K562 (cell line): ENCODE measurements around the gene TBC1D25. TPM values are rescaled to one million over a fixed set of nuclear protein-coding genes. Genes with fewer than 3 reads are reported as not detected.

Experiments used
- ATAC-seq: fragments of 200-7000 bp; cut with Tn5 transposase; 3 replicates; pipeline ENCODE4 v1.9.1; 2020; ENCODE audit warnings: moderate library complexity
- BruUV-seq: library from RNA; stranded (reverse); fragments of 400-500 nt; replicated peaks from 2 replicates; lab custom pipeline; 2021; lab: Mats Ljungman, UMichigan
- CTCF ChIA-PET: fragments of 300-600 bp; formaldehyde crosslinking; extraction: SDS; loops from one replicate; lab custom pipeline; 2021; ENCODE audit warnings: low intra/inter-chr PET ratio; lab: Yijun Ruan, JAX
- POLR2A ChIA-PET: fragments of 300-600, 350-650 bp; sonication (Branson Sonifier 250); formaldehyde crosslinking; extraction: SDS; loops from one replicate; lab custom pipeline; 2021; ENCODE audit warnings: antibody characterized with exemption, inconsistent platforms; lab: Yijun Ruan, JAX
- DNase-seq, 4 experiments: peaks; one replicate each; pipeline versions ENCODE4 v3.0.0 to v3.0.0-alpha.2; 2011 to 2018; ENCODE audit warnings: low spot score in 3 of 4, mixed read lengths in 3 of 4; ENCODE audit errors: extremely low read depth in 1 of 4
- FAIRE-seq: peaks from 2 replicates; lab custom pipeline; 2011; peaks lifted over from hg19 to GRCh38; lab: Jason Lieb, UNC
- H2AFZ ChIP-seq: 2 replicates; pipeline ENCODE4 v1.6.0; 2011; ENCODE audit warnings: low read depth, low read length, control low read depth, inconsistent platforms
- H3K27ac ChIP-seq: fragments of 200-600 bp; 3 replicates; pipeline ENCODE4 v1.8.0; 2011; ENCODE audit warnings: low read depth, mild to moderate bottlenecking, control low read depth, inconsistent platforms, low read length, moderate library complexity, mixed read lengths; ENCODE audit errors: extremely low read depth
- H3K27me3 ChIP-seq, 2 experiments: fragments of 300-600 bp in 1 of 2; 2 replicates in 1 of 2; 3 replicates in 1 of 2; pipeline versions ENCODE4 v1.6.0 to v1.8.0; 2011; ENCODE audit warnings: inconsistent platforms in 2 of 2, low read length in 2 of 2, mild to moderate bottlenecking in 1 of 2, mixed read lengths in 1 of 2, moderate library complexity in 1 of 2; ENCODE audit not compliant: control insufficient read depth in 2 of 2, insufficient read depth in 2 of 2
- H3K36me3 ChIP-seq: fragments of 300-600 bp; 3 replicates; pipeline ENCODE4 v1.8.0; 2011; ENCODE audit warnings: mild to moderate bottlenecking, low read length, inconsistent platforms; ENCODE audit not compliant: control insufficient read depth, insufficient read depth
- H3K4me1 ChIP-seq, 2 experiments: fragments of 200-600 bp in 1 of 2; replicated peaks in 1 of 2; 2 replicates in 1 of 2; 3 replicates in 1 of 2; pipeline versions ENCODE4 v1.5.1 to v1.8.0; 2011; ENCODE audit warnings: inconsistent platforms in 2 of 2, low read length in 2 of 2, mild to moderate bottlenecking in 1 of 2, mixed read lengths in 1 of 2, moderate library complexity in 1 of 2; ENCODE audit not compliant: control insufficient read depth in 2 of 2, insufficient read depth in 2 of 2
- H3K4me2 ChIP-seq: 2 replicates; pipeline ENCODE4 v1.6.1; 2011; ENCODE audit warnings: low read length, control low read depth, inconsistent platforms, mixed read lengths; ENCODE audit not compliant: insufficient read depth
- H3K4me3 ChIP-seq: fragments of 200-600 bp; sonication (generic), shearing (Covaris generic); 2 replicates; pipeline ENCODE4 v1.5.1; 2016; ENCODE audit warnings: control low read depth, inconsistent platforms
- H3K79me2 ChIP-seq: fragments of 200-600 bp; 3 replicates; pipeline ENCODE4 v1.8.0; 2011; ENCODE audit warnings: low read length, inconsistent platforms; ENCODE audit not compliant: control insufficient read depth, insufficient read depth
- H3K9ac ChIP-seq, 2 experiments: 2 replicates each; pipeline versions ENCODE4 v1.6.0 to v1.6.1; 2011; ENCODE audit warnings: low read depth in 2 of 2, low read length in 2 of 2, control low read depth in 1 of 2, inconsistent platforms in 1 of 2, mild to moderate bottlenecking in 1 of 2, mixed read lengths in 1 of 2; ENCODE audit not compliant: insufficient read depth in 1 of 2
- H3K9me1 ChIP-seq: one replicate; pipeline ENCODE4 v1.6.0; 2011; ENCODE audit warnings: inconsistent platforms, mild to moderate bottlenecking, low read length, moderate library complexity; ENCODE audit not compliant: control insufficient read depth, insufficient read depth
- H3K9me3 ChIP-seq: replicated peaks from 2 replicates; pipeline ENCODE4 v1.5.1; 2011; ENCODE audit warnings: low read depth, low read length, inconsistent platforms; ENCODE audit not compliant: control insufficient read depth, insufficient read depth
- H4K20me1 ChIP-seq: replicated peaks from 2 replicates; pipeline ENCODE4 v1.6.1; 2011; ENCODE audit warnings: low read length, inconsistent platforms, mixed read lengths; ENCODE audit not compliant: control insufficient read depth, insufficient read depth
- CBX5 ChIP-seq: IDR thresholded peaks from 2 replicates; pipeline ENCODE4 v1.6.1; 2014; ENCODE audit warnings: low read depth, borderline replicate concordance
- CHD2 ChIP-seq: IDR thresholded peaks from 2 replicates; pipeline ENCODE4 v1.6.1; 2011; ENCODE audit warnings: low read depth, low read length
- HLTF ChIP-seq: fragments of 450-650 bp; IDR thresholded peaks from 2 replicates; pipeline ENCODE4 v1.6.1; 2016
- HMGXB4 ChIP-seq: sonication (generic); formaldehyde crosslinking; IDR thresholded peaks from 2 replicates; pipeline ENCODE4 v1.8.1; 2023; ENCODE audit warnings: mild to moderate bottlenecking, missing genetic modification reagents
- KLF6 ChIP-seq: fragments of 250-450 bp; sonication (Bioruptor Pico); IDR thresholded peaks from 2 replicates; pipeline ENCODE4 v1.4.0; 2020; ENCODE audit warnings: mild to moderate bottlenecking, moderate library complexity, borderline replicate concordance
- LEF1 ChIP-seq: fragments of 450-650 bp; IDR thresholded peaks from 2 replicates; pipeline ENCODE4 v1.6.1; 2016; ENCODE audit warnings: mild to moderate bottlenecking
- MAFF ChIP-seq: IDR thresholded peaks from 2 replicates; pipeline ENCODE4 v1.6.1; 2012; ENCODE audit warnings: low read length, improper control_type of control experiment
- MXI1 ChIP-seq: IDR thresholded peaks from 2 replicates; pipeline ENCODE4 v1.6.1; 2011; ENCODE audit warnings: low read depth, mild to moderate bottlenecking, improper control_type of control experiment, low read length
- NUFIP1 ChIP-seq: fragments of 450-650 bp; IDR thresholded peaks from 2 replicates; pipeline ENCODE4 v1.6.1; 2018; ENCODE audit not compliant: partially characterized antibody
- POLR2G ChIP-seq: fragments of 200-400 bp; formaldehyde crosslinking; IDR thresholded peaks from 2 replicates; pipeline ENCODE4 v1.6.1; 2017; ENCODE audit warnings: low read depth, mild to moderate bottlenecking, antibody characterized with exemption, low read length, moderate library complexity
- THAP7 ChIP-seq: fragments of 250-450 bp; sonication (Bioruptor Pico); IDR thresholded peaks from 2 replicates; pipeline ENCODE4 v1.5.0; 2021
- YBX1 ChIP-seq: fragments of 450-650 bp; IDR thresholded peaks from 2 replicates; pipeline ENCODE4 v1.7.1; 2016; ENCODE audit warnings: mild to moderate bottlenecking
- ZBTB7A ChIP-seq: IDR thresholded peaks from 2 replicates; pipeline ENCODE4 v1.6.1; 2011; ENCODE audit warnings: low read depth, mild to moderate bottlenecking, low read length, moderate library complexity, borderline replicate concordance; ENCODE audit not compliant: control insufficient read depth
- ZNF165 ChIP-seq: fragments of 250-450 bp; sonication (Bioruptor Pico); IDR thresholded peaks from 2 replicates; pipeline ENCODE4 v1.4.0; 2020; ENCODE audit warnings: borderline replicate concordance
- ZNF212 ChIP-seq: fragments of 450-650 bp; formaldehyde crosslinking; IDR thresholded peaks from 2 replicates; pipeline ENCODE4 v1.4.0; 2020; ENCODE audit warnings: mild to moderate bottlenecking
- ZNF282 ChIP-seq: sonication (generic); formaldehyde crosslinking; IDR thresholded peaks from 2 replicates; pipeline ENCODE4 v1.8.1; 2023; ENCODE audit warnings: missing genetic modification reagents
- ZNF398 ChIP-seq: fragments of 250-450 bp; sonication (Bioruptor Pico); IDR thresholded peaks from 2 replicates; pipeline ENCODE4 v1.8.0; 2021; ENCODE audit warnings: moderate library complexity, mild to moderate bottlenecking, inconsistent platforms
- ZNF431 ChIP-seq: sonication (generic); formaldehyde crosslinking; IDR thresholded peaks from 2 replicates; pipeline ENCODE4 v1.8.0; 2022; ENCODE audit warnings: mild to moderate bottlenecking, missing genetic modification reagents
- ZZZ3 ChIP-seq: fragments of 450-650 bp; IDR thresholded peaks from 2 replicates; pipeline ENCODE4 v1.6.1; 2016; ENCODE audit warnings: antibody characterized with exemption, mild to moderate bottlenecking, moderate library complexity
- WGBS: fragments of 100-300 bp; shearing (Covaris generic); methylation state at CpG from one replicate; pipeline ENCODE4 v1.1.6; 2016; ENCODE audit warnings: low coverage, mixed read lengths; ENCODE audit not compliant: insufficient coverage; ENCODE audit errors: missing lambda C conversion rate; 5-methylcytosine and 5-hydroxymethylcytosine counted together
- in situ Hi-C: fragments of 300-500 bp; cut with MboI; formaldehyde crosslinking; loops from 4 replicates; pipeline ENCODE4 v1.15.0; 2018; ENCODE audit warnings: inconsistent platforms, mixed read lengths
- intact Hi-C: fragments of 100-400 bp; cut with micrococcal nuclease; formaldehyde crosslinking; loops from 2 replicates; pipeline ENCODE4 v1.14.2; 2022
- polyA plus RNA-seq, 8 experiments: library from polyadenylated mRNA; depleted of rRNA in 4 of 8; stranded (reverse) in 5 of 8; unstranded in 3 of 8; fragments of >200 nt; fragmentation: Nextera tagmentation in 2 of 8; fragmentation: Illumina TruSeq in 1 of 8; extraction: Ambion mirVana in 2 of 8; extraction: Trizol in 1 of 8; gene quantifications; 2 replicates each; pipeline versions ENCODE4 v1.2.1 to v1.2.3, GENCODE V29; 2011 to 2014; ENCODE audit warnings: inconsistent platforms in 1 of 8, missing spikeins in 1 of 8
- total RNA-seq, 7 experiments: library from RNA; depleted of rRNA in 6 of 7; stranded (reverse); fragments of >200 nt in 6 of 7; fragmentation: Illumina TruSeq in 2 of 7; extraction: Trizol in 2 of 7; gene quantifications; 2 replicates each; pipeline versions ENCODE4 v1.2.1 to v1.2.3, GENCODE V29; 2011 to 2021; ENCODE audit warnings: low replicate concordance in 1 of 7

The TBC1D25 gene
- total and polyA plus RNA-seq, 9 of the 15 experiments (the other 6 are each of a cell fraction or from before 2014, with no cell fraction given) = 0.62 to 10.6 (median 3.9) TPM

- peak; percentile 98 for ATAC-seq
- intact Hi-C loops = loop anchor here (10.0 kb wide), 1 partner anchor 53 kb away; the partner anchor contains the start of gene RBM3
- peak within 1 kb of the TSS; percentile 93 for H2AFZ ChIP-seq
- TF ChIP-seq ZBTB7A = no peak
- 0 out of 2 replicates have a peak, but pooled peaks have one; percentile 37 for TF ChIP-seq MXI1
- no peak for TF ChIP-seq ZNF282 (CRISPR knock-in tag)
- TF ChIP-seq LEF1 = no peak; the same call in 1 of the 2 replicates
- no peak for TF ChIP-seq ZNF398 (CRISPR knock-in tag)
- TF ChIP-seq ZNF165 = no peak
- TF ChIP-seq POLR2G = peak; percentile 94
- TF ChIP-seq MAFF = no peak
- no peak for TF ChIP-seq ZZZ3
- no peak for TF ChIP-seq ZNF212 (CRISPR knock-in tag)
- TF ChIP-seq CHD2 = peak; percentile 67
- TF ChIP-seq CBX5 = no peak
- TF ChIP-seq ZNF431 = no peak
- no peak for TF ChIP-seq HLTF
- no peak for TF ChIP-seq THAP7
- no peak for TF ChIP-seq HMGXB4 (CRISPR knock-in tag)
- TF ChIP-seq NUFIP1 = no peak
- TF ChIP-seq KLF6 = no peak
- TF ChIP-seq YBX1 = no peak
These were observed 17.9 kb upstream of the TBC1D25 start, which contains the start of gene EBP for GRCh38 chrX:48521353-48522243. EBP (plus strand) TSS chrX:48521808; CDS start chrX:48523772, 1,964 bp downstream.

More at GRCh38 chrX:48521353-48522243, 17.9 kb upstream of the TBC1D25 start, which contains the start of gene EBP:
- no peaks in the 10 kb centered on the region for H3K27me3 ChIP-seq
- FAIRE-seq = peak; percentile 97
- peaks cover 5% of the 10 kb centered on the region for H3K9me1 ChIP-seq
- peak within 1 kb of the TSS; percentile 88 for H3K27ac ChIP-seq
- H3K79me2 ChIP-seq = peaks cover 32% of the 10 kb centered on the region
- no peaks in the 10 kb centered on the region for H3K9me3 ChIP-seq
- H3K36me3 ChIP-seq = peaks cover 29% of the 10 kb centered on the region; the same call in 2 of the 3 replicates
- BruUV-seq = no TSS peak
- under 1% methylated on average over 38 of the region's 66 CpGs for WGBS
- H4K20me1 ChIP-seq = no peaks in the 10 kb centered on the region; the same call in 1 of the 2 replicates
- POLR2A ChIA-PET = interaction anchor here (0.6 to 1.9 kb wide), 3 partner anchors 14 to 51 kb away, joined by 3 to 12 read pairs (median 3); partner anchors contain the start of gene TBC1D25
- H3K9ac ChIP-seq = peak within 1 kb of the TSS; percentile 89 to 99
- CTCF ChIA-PET = no interaction called here
- DNase-seq = peak; percentile 93 to 98 (median 96)
- peak within 1 kb of the TSS; percentile 97 for H3K4me2 ChIP-seq
- in situ Hi-C loops = no loop called here
- H3K4me3 ChIP-seq = peak within 1 kb of the TSS; percentile 60
- peaks cover 9 to 12% of the 10 kb centered on the region in 2 experiments; a peak in 3 of 5 replicates for H3K4me1 ChIP-seq
